Activated CD8-positive, alpha-beta T cell treated with anti-CD3 and anti-CD28 coated beads, Interleukin-2, amount 10 ng/mL, durations not matched to agents 7 days and 5 days (primary cell): Measurements from ENCODE around the gene STKLD1. TPM values are rescaled to one million over a fixed set of nuclear protein-coding genes. Genes with fewer than 3 reads are reported as not detected.

Experiments used
- ATAC-seq: fragments of 150-1000 bp; cut with Tn5 transposase; one replicate; pipeline ENCODE4 v1.10.0; 2021; ENCODE audit warnings: moderate library complexity
- CTCF ChIA-PET: fragments of 350-600 bp; sonication (Branson Sonifier 250); formaldehyde crosslinking; loops from one replicate; lab custom pipeline; 2021; ENCODE audit warnings: antibody characterized with exemption; lab: Charles Lee
- POLR2A ChIA-PET: fragments of 350-600 bp; sonication (Branson Sonifier 250); formaldehyde crosslinking; loops from one replicate; lab custom pipeline; 2021; ENCODE audit warnings: antibody characterized with exemption; lab: Charles Lee
- DNase-seq: peaks from one replicate; pipeline ENCODE4 v3.0.0-alpha.2; 2020
- H3K27ac Mint-ChIP-seq: one replicate; pipeline ENCODE4 v1.8.0; 2021; ENCODE audit warnings: mild to moderate bottlenecking, mixed read lengths
- H3K27me3 Mint-ChIP-seq: one replicate; pipeline ENCODE4 v1.8.0; 2021; ENCODE audit warnings: low read depth, mixed read lengths
- H3K36me3 Mint-ChIP-seq: one replicate; pipeline ENCODE4 v1.8.0; 2021; ENCODE audit warnings: low read depth, mixed read lengths
- H3K4me1 Mint-ChIP-seq: one replicate; pipeline ENCODE4 v1.8.0; 2021; ENCODE audit warnings: low read depth, mixed read lengths
- H3K4me3 Mint-ChIP-seq: one replicate; pipeline ENCODE4 v1.8.0; 2021; ENCODE audit warnings: mild to moderate bottlenecking, mixed read lengths
- H3K9me3 Mint-ChIP-seq: one replicate; pipeline ENCODE4 v1.8.0; 2022; ENCODE audit warnings: mixed read lengths; ENCODE audit not compliant: insufficient read depth
- total RNA-seq, 2 experiments: library from RNA; stranded (reverse); gene quantifications; one replicate each; pipeline ENCODE4 v1.2.3, GENCODE V29; 2021

The STKLD1 gene
- total RNA-seq, 2 experiments from 2014 or later, result 0.71 to 0.76 TPM

DNA sequence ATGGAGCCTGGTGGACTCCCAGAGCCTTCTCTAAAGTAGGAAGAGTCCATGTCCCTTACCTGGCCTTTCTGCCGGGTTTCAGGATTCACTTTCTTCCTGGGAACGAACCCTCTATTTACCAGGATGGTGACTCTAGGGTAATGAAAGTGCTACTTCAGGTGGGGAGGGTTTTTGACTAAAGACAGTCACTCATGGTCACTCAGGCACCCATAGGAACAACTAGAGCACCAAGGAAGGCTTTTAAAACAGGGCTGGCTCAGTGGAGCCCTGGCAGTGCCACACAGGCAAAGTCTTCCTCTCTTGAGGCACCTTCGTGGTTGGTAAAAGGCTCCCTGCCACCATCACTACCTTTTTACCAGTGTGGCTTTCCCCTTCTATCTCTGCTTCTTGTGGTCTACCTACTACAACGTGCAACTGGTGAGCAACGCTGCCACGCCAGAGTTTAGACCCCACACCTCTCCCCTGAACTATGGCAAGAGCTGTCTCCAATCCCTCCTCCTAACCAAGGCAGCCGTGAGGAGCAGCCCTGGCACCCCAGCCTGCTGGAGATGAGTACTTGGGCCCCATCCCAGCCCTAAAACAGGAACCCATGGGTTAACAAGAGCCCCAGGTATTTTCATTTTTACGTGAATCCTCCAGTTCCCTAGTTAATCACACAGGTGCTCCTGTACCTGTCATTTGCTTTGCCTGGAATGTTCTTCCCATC lies 23.4 kb upstream of the STKLD1 start:
- ATAC-seq (no peak), DNase-seq (no peak)
- ChIA-PET POLR2A (interaction anchor here (0.9 to 8.7 kb wide), 3 partner anchors 9 to 17 kb away, joined by 3 to 160 read pairs (median 3); no protein-coding TSS in a partner anchor), CTCF (interaction anchor here (0.9 to 4.3 kb wide), 4 partner anchors 12 to 113 kb away, joined by 3 to 29 read pairs (median 7); no protein-coding TSS in a partner anchor)
- Mint-ChIP-seq H3K4me3 (no peak overlapping the region), H3K27ac (peak overlapping the region; percentile 14), H3K9me3 (no peaks in the 10 kb centered on the region), H3K4me1 (peaks cover 65% of the 10 kb centered on the region), H3K36me3 (peaks cover 46% of the 10 kb centered on the region), H3K27me3 (no peaks in the 10 kb centered on the region)

DNA sequence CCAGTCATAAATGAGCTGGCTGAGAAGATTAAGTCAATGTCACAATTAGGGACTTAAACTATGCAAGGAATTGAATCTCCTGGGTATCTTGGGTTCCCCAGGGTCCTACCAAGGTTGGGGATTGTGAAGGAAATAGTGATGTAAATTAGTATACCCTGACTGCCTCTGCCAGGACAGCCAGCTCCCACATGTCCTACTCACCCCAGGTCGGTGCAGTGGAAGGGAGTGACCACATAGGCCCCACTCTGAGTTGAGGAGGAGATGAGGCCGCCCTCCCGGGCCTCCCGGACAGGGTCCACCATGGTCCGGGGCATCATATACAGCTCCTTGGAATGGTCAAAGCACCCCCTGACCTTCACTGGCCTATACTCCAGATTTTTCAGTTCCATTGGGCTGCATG lies 22.6 kb upstream of the STKLD1 start:
- CTCF ChIA-PET, result interaction anchor here (4.3 kb wide), 1 partner anchor 18 kb away, joined by 29 read pairs; no protein-coding TSS in a partner anchor
- POLR2A ChIA-PET, result interaction anchor here (0.9 to 8.7 kb wide), 2 partner anchors 10 to 16 kb away, joined by 3 to 160 read pairs; no protein-coding TSS in a partner anchor
- peak overlapping the region; percentile 29 for H3K27ac Mint-ChIP-seq

DNA sequence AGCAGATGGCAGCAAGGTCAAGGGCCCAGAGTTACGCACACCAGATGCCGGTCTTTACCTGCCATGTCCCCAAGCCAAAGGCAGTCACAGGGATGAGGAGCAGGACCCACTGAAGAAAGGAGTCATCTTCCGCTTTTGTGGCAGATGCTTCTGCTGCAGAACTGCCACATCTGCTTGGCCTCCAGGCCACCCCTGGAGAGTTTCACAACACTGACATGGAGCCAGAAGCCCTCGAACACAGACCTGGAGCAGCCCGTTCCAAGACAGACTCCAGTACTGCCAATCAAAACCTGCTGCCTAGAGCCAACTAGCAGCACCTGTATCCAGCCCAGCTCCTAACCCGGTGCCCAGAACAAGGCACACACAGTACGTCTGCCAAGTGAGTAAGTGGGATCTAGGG lies 21.4 kb upstream of the STKLD1 start:
- Mint-ChIP-seq H3K27me3 (no peaks in the 10 kb centered on the region), H3K4me3 (peak overlapping the region; percentile 86), H3K9me3 (no peaks in the 10 kb centered on the region), H3K36me3 (peaks cover 47% of the 10 kb centered on the region), H3K4me1 (peaks cover 64% of the 10 kb centered on the region), H3K27ac (no peak overlapping the region)
- POLR2A ChIA-PET, result interaction anchor here (0.6 to 8.7 kb wide), 4 partner anchors 10 to 1155 kb away, joined by 3 to 160 read pairs (median 6); partner anchors contain the start of gene SLC2A6
- no peak for DNase-seq
- CTCF ChIA-PET, result interaction anchor here (1.0 to 5.3 kb wide), 6 partner anchors 8 to 169 kb away, joined by 3 to 54 read pairs (median 8); no protein-coding TSS in a partner anchor
- ATAC-seq, result no peak

More for the DNA sequence above, 22.6 kb upstream of the STKLD1 start:
- no peak overlapping the region for H3K4me3 Mint-ChIP-seq
- ATAC-seq, result no peak
- H3K9me3 Mint-ChIP-seq, result no peaks in the 10 kb centered on the region
- H3K27me3 Mint-ChIP-seq, result no peaks in the 10 kb centered on the region
- DNase-seq, result no peak
- H3K36me3 Mint-ChIP-seq, result peaks cover 51% of the 10 kb centered on the region
- peaks cover 70% of the 10 kb centered on the region for H3K4me1 Mint-ChIP-seq

DNA sequence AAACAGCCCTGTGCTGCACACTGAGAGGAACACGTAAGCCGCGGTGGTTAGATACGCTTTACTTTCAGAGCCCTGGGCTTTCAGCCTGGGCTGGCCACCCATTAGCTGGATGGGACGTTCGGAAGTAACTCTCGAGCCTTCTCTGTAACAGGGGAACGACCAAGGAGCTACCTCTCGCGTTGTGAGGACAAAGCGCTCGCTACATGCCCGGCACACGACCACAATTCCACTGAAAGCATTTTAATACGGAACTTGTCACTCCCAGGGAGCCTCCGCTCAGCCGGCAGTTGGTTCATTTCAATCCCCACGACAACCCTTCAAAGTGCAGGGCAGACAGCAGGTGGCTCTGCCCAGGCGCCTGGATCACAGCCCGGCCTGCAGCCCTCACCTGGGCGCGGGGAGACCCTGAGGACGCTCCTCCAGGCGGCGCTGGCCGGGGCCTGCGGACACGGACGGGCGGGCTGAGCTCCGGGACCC lies 20.2 kb upstream of the STKLD1 start:
- H3K36me3 Mint-ChIP-seq, result peaks cover 44% of the 10 kb centered on the region
- peaks cover 56% of the 10 kb centered on the region for H3K4me1 Mint-ChIP-seq
- DNase-seq (no peak), ATAC-seq (peak; percentile 45)
- H3K27me3 Mint-ChIP-seq, result no peaks in the 10 kb centered on the region
- peak overlapping the region; percentile 86 for H3K4me3 Mint-ChIP-seq
- CTCF ChIA-PET, result interaction anchor here (0.7 to 5.3 kb wide), 9 partner anchors 9 to 175 kb away, joined by 3 to 54 read pairs (median 7); no protein-coding TSS in a partner anchor
- peak overlapping the region; percentile 90 for H3K27ac Mint-ChIP-seq
- no peaks in the 10 kb centered on the region for H3K9me3 Mint-ChIP-seq
- POLR2A ChIA-PET, result interaction anchor here (0.8 to 8.7 kb wide), 8 partner anchors 8 to 124 kb away, joined by 3 to 160 read pairs (median 6); partner anchors contain the start of genes MED22, RPL7A, SLC2A6 and STKLD1

DNA sequence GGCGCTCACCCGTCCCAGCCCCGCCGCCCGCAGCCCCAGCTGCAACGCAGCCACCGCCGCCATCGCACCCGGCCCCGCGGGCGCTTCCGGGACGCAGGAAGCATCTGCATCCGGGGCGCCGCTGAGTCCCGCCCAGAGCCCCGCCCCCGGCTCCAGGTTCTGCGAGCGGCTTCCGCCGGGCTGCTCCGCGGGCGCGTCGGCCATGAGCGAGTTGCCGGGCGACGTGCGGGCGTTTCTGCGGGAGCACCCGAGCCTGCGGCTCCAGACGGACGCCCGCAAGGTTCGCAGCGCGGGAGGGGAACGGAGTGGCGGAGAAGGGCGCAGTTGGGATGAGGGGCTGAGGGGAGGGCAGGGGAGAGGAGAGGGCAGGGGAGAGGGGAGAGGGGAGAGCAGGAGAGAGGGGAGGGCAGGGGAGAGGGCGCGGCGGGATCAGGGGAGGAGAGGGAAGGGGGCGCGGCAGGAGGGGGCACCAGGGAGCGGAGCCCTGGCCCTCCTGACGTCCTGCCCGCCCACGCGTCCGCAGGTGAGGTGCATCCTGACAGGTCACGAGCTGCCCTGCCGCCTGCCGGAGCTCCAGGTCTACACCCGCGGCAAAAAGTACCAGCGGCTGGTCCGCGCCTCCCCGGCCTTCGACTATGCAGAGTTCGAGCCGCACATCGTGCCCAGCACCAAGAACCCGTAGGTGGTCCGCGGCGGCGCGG lies 19.6 kb upstream of the STKLD1 start, which contains the start of the genes SURF1 and SURF2:
SURF1 (minus strand) TSS at position 97 of the 701 bp plus-strand sequence; CDS start at position 63, 34 bp downstream.
SURF2 (plus strand) TSS at position 160 of the 701 bp plus-strand sequence; CDS start at position 203, 43 bp downstream.
- H3K27me3 Mint-ChIP-seq, result no peaks in the 10 kb centered on the region
- H3K36me3 Mint-ChIP-seq, result peaks cover 44% of the 10 kb centered on the region
- CTCF ChIA-PET, result interaction anchor here (0.7 to 5.3 kb wide), 9 partner anchors 10 to 176 kb away, joined by 3 to 54 read pairs (median 4); partner anchors contain the start of gene STKLD1
- H3K9me3 Mint-ChIP-seq, result no peaks in the 10 kb centered on the region
- ATAC-seq (peak; percentile 89), DNase-seq (peak; percentile 94)
- peak within 1 kb of the TSS; percentile 86 for H3K4me3 Mint-ChIP-seq
- H3K4me1 Mint-ChIP-seq, result peaks cover 56% of the 10 kb centered on the region
- POLR2A ChIA-PET, result interaction anchor here (0.8 to 8.7 kb wide), 7 partner anchors 9 to 123 kb away, joined by 3 to 160 read pairs (median 6); partner anchors contain the start of genes MED22, RPL7A, SLC2A6 and STKLD1
- peak within 1 kb of the TSS; percentile 90 for H3K27ac Mint-ChIP-seq

DNA sequence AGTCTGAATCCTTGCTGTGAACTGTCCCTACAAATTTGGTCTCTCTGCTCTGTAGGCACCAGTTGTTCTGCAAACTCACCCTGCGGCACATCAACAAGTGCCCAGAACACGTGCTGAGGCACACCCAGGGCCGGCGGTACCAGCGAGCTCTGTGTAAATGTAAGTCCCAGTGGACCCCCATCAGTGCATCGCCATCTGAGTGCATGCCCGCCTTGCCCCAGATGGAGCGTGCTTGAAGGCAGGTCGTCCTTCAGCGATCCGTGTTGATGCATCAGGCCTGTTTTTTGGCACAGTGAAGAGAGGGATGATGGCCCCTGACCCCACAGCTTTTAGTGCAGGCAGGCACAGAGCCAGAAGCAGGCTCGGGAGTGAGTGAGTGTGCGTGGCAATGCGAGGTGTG lies 18.5 kb upstream of the STKLD1 start:
- ChIA-PET CTCF (interaction anchor here (0.9 to 5.3 kb wide), 2 partner anchors 9 to 15 kb away, joined by 3 to 54 read pairs; no protein-coding TSS in a partner anchor), POLR2A (interaction anchor here (0.8 to 8.7 kb wide), 3 partner anchors 10 to 58 kb away, joined by 4 to 160 read pairs (median 23); partner anchors contain the start of genes MED22 and RPL7A)
- ATAC-seq, result no peak
- Mint-ChIP-seq H3K9me3 (no peaks in the 10 kb centered on the region), H3K27me3 (no peaks in the 10 kb centered on the region), H3K4me3 (peak overlapping the region; percentile 78), H3K36me3 (peaks cover 47% of the 10 kb centered on the region), H3K4me1 (peaks cover 52% of the 10 kb centered on the region), H3K27ac (peak overlapping the region; percentile 62)
- no peak for DNase-seq

DNA sequence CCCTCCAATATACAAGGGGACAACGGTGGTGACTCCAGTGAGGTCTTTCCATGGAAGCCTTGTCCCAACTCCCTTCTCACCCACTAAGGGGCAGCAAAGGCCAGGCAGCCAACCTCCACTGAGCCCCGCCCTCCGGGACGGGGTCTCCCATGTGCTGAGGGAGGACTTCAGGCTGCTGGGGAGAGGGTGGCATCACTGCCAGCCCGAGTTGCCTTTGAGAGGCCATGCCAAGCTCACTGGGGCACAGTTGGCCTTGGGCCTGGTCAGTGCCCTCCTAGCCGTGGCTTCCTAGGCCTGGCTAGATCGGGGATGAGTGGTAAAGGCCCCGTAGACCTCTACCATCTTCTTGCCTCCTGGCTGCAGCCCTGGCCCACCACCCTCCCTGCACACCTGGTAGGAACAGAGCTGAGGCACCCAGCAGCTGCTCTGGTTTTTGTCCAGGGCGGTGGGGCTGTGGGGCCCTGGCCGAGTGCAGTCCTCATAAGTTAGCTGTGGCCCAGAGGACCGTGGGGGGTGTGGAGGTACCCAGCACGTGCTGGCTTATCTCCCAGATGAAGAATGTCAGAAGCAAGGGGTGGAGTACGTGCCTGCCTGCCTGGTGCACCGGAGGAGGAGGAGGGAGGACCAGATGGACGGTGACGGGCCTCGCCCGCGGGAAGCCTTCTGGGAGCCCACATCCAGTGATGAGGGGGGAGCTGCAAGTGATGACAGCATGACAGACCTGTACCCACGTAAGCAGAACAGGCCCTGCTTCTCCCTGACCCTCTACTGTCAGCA lies 16.6 kb upstream of the STKLD1 start:
- ChIA-PET POLR2A (interaction anchor here (0.6 to 8.7 kb wide), 5 partner anchors 10 to 244 kb away, joined by 3 to 160 read pairs (median 4); partner anchors contain the start of genes MED22 and RPL7A), CTCF (interaction anchor here (1.0 to 5.3 kb wide), 5 partner anchors 11 to 127 kb away, joined by 4 to 54 read pairs (median 4); partner anchors contain the start of genes MED22 and RPL7A)
- H3K9me3 Mint-ChIP-seq, result no peaks in the 10 kb centered on the region
- H3K27ac Mint-ChIP-seq, result peak overlapping the region; percentile 9
- H3K27me3 Mint-ChIP-seq, result no peaks in the 10 kb centered on the region
- peak overlapping the region; percentile 22 for H3K4me3 Mint-ChIP-seq
- peaks cover 58% of the 10 kb centered on the region for H3K36me3 Mint-ChIP-seq
- DNase-seq, result peak; percentile 43
- no peak for ATAC-seq
- H3K4me1 Mint-ChIP-seq, result peaks cover 40% of the 10 kb centered on the region

DNA sequence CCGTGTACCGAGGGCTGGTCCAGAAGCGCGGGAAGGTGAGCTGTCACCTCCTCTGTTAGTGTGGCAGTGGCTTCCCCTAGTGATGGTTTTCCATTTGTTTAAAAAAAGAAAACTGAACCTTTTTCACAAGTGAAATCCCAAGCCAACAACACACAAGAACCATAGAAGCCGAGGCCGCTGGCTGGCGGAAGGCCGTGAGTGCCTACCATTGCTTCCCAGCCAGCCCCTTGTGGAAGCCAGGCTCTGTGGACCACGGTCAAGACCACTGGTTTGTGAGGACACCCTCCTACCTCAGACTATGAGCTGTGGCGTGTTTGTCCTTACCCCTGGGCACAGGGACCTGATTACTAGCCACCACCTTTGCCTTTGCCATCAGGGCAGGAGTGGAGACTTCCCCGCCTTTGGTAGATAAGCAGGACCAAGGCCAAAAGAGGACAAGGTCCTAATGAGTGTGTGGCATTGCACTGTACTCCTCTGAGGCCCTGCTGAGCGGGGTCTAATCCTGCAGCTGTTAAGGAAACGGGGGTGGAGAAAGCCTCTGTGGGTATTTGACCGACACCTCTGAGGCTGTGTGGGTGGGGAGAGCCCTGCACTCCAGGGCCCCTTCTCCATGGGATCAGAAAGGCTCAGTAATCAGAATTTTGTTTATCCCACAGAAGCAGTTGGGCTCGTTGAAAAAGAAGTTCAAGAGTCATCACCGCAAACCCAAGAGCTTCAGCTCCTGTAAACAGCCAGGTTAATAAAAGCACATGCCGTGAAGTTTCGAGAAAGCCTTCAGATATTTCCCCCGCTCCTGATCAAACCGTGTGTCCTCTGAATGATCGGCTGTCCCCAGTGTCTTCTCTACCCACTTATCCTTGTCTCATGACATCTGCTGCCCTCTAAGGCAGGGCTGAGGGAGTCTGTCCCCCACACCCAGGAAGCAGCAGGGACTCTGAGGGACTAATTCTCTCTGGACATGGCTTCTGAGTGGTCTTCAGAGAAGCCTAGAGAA lies 15.5 kb upstream of the STKLD1 start:
- ChIA-PET CTCF (interaction anchor here (1.2 to 1.6 kb wide), 3 partner anchors 10 to 126 kb away, joined by 4 to 16 read pairs (median 4); no protein-coding TSS in a partner anchor), POLR2A (interaction anchor here (1.7 to 8.7 kb wide), 2 partner anchors 9 to 14 kb away, joined by 4 to 160 read pairs; no protein-coding TSS in a partner anchor)
- H3K27me3 Mint-ChIP-seq, result no peaks in the 10 kb centered on the region
- H3K9me3 Mint-ChIP-seq, result no peaks in the 10 kb centered on the region
- peaks cover 40% of the 10 kb centered on the region for H3K4me1 Mint-ChIP-seq
- H3K27ac Mint-ChIP-seq, result peak overlapping the region; percentile 82
- no peak for ATAC-seq
- DNase-seq, result no peak
- no peak overlapping the region for H3K4me3 Mint-ChIP-seq
- H3K36me3 Mint-ChIP-seq, result peaks cover 68% of the 10 kb centered on the region

DNA sequence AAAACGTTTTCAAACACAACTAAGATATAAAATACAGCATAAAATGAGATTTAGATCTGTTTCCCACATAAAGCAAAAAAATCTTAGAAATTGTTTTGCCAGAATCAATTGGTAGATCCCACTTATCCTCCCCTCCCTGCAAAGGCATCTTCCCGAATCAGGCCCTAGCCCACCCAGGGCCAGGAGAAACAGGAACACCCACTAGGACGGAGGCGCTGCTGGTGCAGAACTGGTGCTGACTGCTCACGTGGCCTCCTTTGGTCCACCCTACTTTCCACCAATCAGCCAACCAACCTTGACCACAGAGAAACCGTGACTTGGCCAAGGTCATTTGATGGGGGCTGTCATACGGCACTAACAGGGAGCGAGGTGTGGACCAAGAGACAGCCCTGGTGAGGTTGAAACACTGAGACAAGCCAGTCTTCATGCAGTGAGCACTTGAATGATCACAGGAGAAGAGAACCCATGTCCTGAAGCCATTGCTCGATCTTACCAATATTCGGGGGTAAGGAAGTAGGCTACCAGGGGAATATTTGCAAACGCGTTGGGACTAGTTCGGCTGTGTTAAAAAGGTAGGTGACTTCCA lies 14.6 kb upstream of the STKLD1 start:
- ChIA-PET CTCF (interaction anchor here (0.5 to 1.3 kb wide), 3 partner anchors 9 to 27 kb away, joined by 3 to 5 read pairs (median 3); no protein-coding TSS in a partner anchor), POLR2A (interaction anchor here (0.5 to 8.7 kb wide), 4 partner anchors 8 to 29 kb away, joined by 4 to 160 read pairs (median 9); no protein-coding TSS in a partner anchor)
- Mint-ChIP-seq H3K4me3 (no peak overlapping the region), H3K36me3 (peaks cover 77% of the 10 kb centered on the region), H3K4me1 (peaks cover 45% of the 10 kb centered on the region), H3K27ac (peak overlapping the region; percentile 82), H3K9me3 (no peaks in the 10 kb centered on the region), H3K27me3 (no peaks in the 10 kb centered on the region)
- DNase-seq (no peak), ATAC-seq (no peak)
